ENCODE data around the gene MAPK14. TPM values are rescaled to one million over a fixed set of nuclear protein-coding genes. Genes with fewer than 3 reads are reported as not detected.

The MAPK14 gene
- total and polyA plus RNA-seq, 9 of the 15 experiments (the other 6 are each of a cell fraction or from before 2014, with no cell fraction given), result 8.8 to 62.7 (median 35.5) TPM

- Histone ChIP-seq H2AFZ (ENCODE audit: low read depth, low read length) (no peak overlapping the region), H3K9me1 (ENCODE audit: control insufficient read depth, insufficient read depth, low read length) (peaks cover 6% of the 10 kb centered on the region), H3K4me3 (no peak overlapping the region), H4K20me1 (replicated peaks; ENCODE audit: control insufficient read depth, insufficient read depth, low read length) (peaks cover 22% of the 10 kb centered on the region), H3K4me1 (replicated peaks in 1 of 2; ENCODE audit: control insufficient read depth in 2 of 2, insufficient read depth in 2 of 2, low read length in 2 of 2) (peaks cover 9 to 16% of the 10 kb centered on the region in 2 experiments; a peak in 3 of 5 replicates), H3K36me3 (ENCODE audit: control insufficient read depth, insufficient read depth, low read length) (peaks cover 3% of the 10 kb centered on the region; the same call in 2 of the 3 replicates), H3K27ac (ENCODE audit: extremely low read depth, low read depth, low read length) (no peak overlapping the region), H3K79me2 (ENCODE audit: control insufficient read depth, insufficient read depth, low read length) (peaks cover 49% of the 10 kb centered on the region), H3K4me2 (ENCODE audit: insufficient read depth, low read length) (no peak overlapping the region), H3K9ac (ENCODE audit: insufficient read depth in 1 of 2, low read depth in 2 of 2, low read length in 2 of 2) (no peak overlapping the region), H3K9me3 (replicated peaks; ENCODE audit: control insufficient read depth, insufficient read depth, low read depth, low read length) (no peaks in the 10 kb centered on the region), H3K27me3 (ENCODE audit: control insufficient read depth in 2 of 2, insufficient read depth in 2 of 2, low read length in 2 of 2) (no peaks in the 10 kb centered on the region)
- TF ChIP-seq REST (IDR thresholded peaks at IDR 0.05; ENCODE audit: borderline replicate concordance) (0 out of 2 replicates have a peak, but pooled peaks have one; percentile 10), REST (CRISPR knock-in tag; IDR thresholded peaks at IDR 0.05; ENCODE audit: low read depth) (no peak), FOXK1 (CRISPR knock-in tag; IDR thresholded peaks at IDR 0.05; ENCODE audit: borderline replicate concordance) (no peak)
- DNase-seq (ENCODE audit: extremely low read depth in 1 of 4, low spot score in 3 of 4) (no peak), ATAC-seq (no peak), FAIRE-seq (no peak)
- ChIA-PET POLR2A (interaction anchor here (1.5 kb wide), 1 partner anchor 17 kb away, joined by 5 read pairs; no protein-coding TSS in a partner anchor), CTCF (ENCODE audit: low intra/inter-chr PET ratio) (no interaction called here)
- BruUV-seq (replicated peaks), result no TSS peak
- in situ Hi-C loops (cut with MboI), result no loop called here
- 68% methylated on average over 3 of the region's 3 CpGs for WGBS (ENCODE audit: insufficient coverage, low coverage, missing lambda C conversion rate)
- intact Hi-C loops (cut with micrococcal nuclease), result no loop called here
These were observed 41.0 kb downstream of the MAPK14 start for GRCh38 chr6:36068586-36068985.
